Measurements from ENCODE around the gene SLC52A3.

DNA sequence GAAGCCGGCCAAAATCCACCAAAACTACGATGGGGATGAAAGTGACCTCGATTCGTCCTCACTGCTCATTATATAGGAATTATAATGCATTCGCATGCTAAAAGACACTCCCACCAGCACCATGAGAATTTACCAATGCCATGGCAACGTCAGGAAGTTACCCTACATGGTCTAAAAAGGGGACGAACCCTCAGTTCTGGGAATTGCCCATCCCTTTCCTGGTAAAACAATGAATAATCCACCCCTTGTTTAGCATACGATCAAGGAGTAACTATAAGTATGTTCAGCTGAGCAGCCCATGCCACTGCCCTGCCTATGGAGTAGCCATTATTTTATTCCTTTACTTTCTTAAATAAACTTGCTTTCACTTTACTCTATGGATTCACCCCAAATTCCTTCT, 45.1 kb upstream of the SLC52A3 start:
- TF ChIP-seq, protein P1, sequence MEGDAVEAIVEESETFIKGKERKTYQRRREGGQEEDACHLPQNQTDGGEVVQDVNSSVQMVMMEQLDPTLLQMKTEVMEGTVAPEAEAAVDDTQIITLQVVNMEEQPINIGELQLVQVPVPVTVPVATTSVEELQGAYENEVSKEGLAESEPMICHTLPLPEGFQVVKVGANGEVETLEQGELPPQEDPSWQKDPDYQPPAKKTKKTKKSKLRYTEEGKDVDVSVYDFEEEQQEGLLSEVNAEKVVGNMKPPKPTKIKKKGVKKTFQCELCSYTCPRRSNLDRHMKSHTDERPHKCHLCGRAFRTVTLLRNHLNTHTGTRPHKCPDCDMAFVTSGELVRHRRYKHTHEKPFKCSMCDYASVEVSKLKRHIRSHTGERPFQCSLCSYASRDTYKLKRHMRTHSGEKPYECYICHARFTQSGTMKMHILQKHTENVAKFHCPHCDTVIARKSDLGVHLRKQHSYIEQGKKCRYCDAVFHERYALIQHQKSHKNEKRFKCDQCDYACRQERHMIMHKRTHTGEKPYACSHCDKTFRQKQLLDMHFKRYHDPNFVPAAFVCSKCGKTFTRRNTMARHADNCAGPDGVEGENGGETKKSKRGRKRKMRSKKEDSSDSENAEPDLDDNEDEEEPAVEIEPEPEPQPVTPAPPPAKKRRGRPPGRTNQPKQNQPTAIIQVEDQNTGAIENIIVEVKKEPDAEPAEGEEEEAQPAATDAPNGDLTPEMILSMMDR (IDR thresholded peaks at IDR 0.05), result no peak
- TF ChIP-seq POLR2A (IDR thresholded peaks at IDR 0.05) (no peak), EP300 (IDR thresholded peaks at IDR 0.05) (no peak)

Data from stomach (tissue), 4 donors.